ENCODE measurements around the gene CDK19. TPM values are rescaled to one million over a fixed set of nuclear protein-coding genes. Genes with fewer than 3 reads are reported as not detected.

The CDK19 gene
- polyA plus RNA-seq, 1 experiment: 21.4 TPM

DNA sequence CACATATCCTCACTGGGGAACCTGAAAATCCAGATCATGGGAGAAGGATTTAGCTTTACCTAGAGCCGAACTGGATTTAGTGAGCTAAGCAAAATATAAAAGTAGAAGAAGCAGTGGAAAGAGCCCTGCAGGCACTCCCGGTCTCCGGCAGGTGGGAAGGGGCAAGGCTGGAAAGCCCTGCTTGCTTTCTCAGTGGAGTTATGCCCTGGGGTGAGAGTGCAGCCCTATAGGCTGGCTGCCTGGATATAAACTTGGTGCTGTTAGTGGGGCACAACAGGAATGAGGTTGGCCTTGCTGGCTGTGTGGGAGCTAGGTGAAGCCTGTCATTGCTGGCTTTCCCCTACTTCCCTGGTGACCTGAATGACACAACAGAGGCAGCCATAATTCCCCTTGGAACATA, 122.0 kb downstream of the CDK19 start:
- Histone ChIP-seq H3K4me3 (ENCODE audit: low read depth, low read length) (no peak overlapping the region), H3K27me3 (ENCODE audit: control insufficient read depth, insufficient read depth, low read length) (no peaks in the 10 kb centered on the region), H3K9me3 (ENCODE audit: control insufficient read depth, insufficient read depth, low read length) (no peaks in the 10 kb centered on the region), H3K27ac (ENCODE audit: low read depth, low read length) (no peak overlapping the region)
- DNase-seq (ENCODE audit: low read depth, low spot score): no peak
- TF ChIP-seq CTCF (IDR thresholded peaks at IDR 0.05; ENCODE audit: low read depth, low read length): no peak
- ChIA-PET POLR2A (no interaction called here), CTCF (interaction anchor here (1.0 to 1.1 kb wide), 2 partner anchors 11 to 12 kb away, joined by 5 read pairs; no protein-coding TSS in a partner anchor)

- no peak for DNase-seq (ENCODE audit: low read depth, low spot score)
- H3K4me3 ChIP-seq (ENCODE audit: low read depth, low read length): no peak overlapping the region
- no peak for TF ChIP-seq CTCF (IDR thresholded peaks at IDR 0.05; ENCODE audit: low read depth, low read length)
- POLR2A ChIA-PET: interaction anchor here (0.6 kb wide), 1 partner anchor 171 kb away, joined by 4 read pairs; no protein-coding TSS in a partner anchor
- no peak overlapping the region for H3K27ac ChIP-seq (ENCODE audit: low read depth, low read length)
- H3K9me3 ChIP-seq (ENCODE audit: control insufficient read depth, insufficient read depth, low read length): no peaks in the 10 kb centered on the region
- CTCF ChIA-PET: interaction anchor here (1.5 kb wide), 1 partner anchor 9 kb away, joined by 9 read pairs; no protein-coding TSS in a partner anchor
- no peaks in the 10 kb centered on the region for H3K27me3 ChIP-seq (ENCODE audit: control insufficient read depth, insufficient read depth, low read length)
These were observed 124.4 kb downstream of the CDK19 start for GRCh38 chr6:110690916-110691315.

GRCh38 chr6:110690106-110690654, 125.1 kb downstream of the CDK19 start:
- no peak overlapping the region for H3K27ac ChIP-seq (ENCODE audit: low read depth, low read length)
- CTCF ChIA-PET: interaction anchor here (1.5 kb wide), 1 partner anchor 8 kb away, joined by 9 read pairs; no protein-coding TSS in a partner anchor
- H3K27me3 ChIP-seq (ENCODE audit: control insufficient read depth, insufficient read depth, low read length): no peaks in the 10 kb centered on the region
- POLR2A ChIA-PET: interaction anchor here (0.6 kb wide), 1 partner anchor 172 kb away, joined by 4 read pairs; no protein-coding TSS in a partner anchor
- DNase-seq (ENCODE audit: low read depth, low spot score): no peak
- no peaks in the 10 kb centered on the region for H3K9me3 ChIP-seq (ENCODE audit: control insufficient read depth, insufficient read depth, low read length)
- no peak overlapping the region for H3K4me3 ChIP-seq (ENCODE audit: low read depth, low read length)
- TF ChIP-seq CTCF (IDR thresholded peaks at IDR 0.05; ENCODE audit: low read depth, low read length): no peak

GRCh38 chr6:110689275-110689935, 125.9 kb downstream of the CDK19 start:
- Histone ChIP-seq H3K27ac (ENCODE audit: low read depth, low read length) (no peak overlapping the region), H3K4me3 (ENCODE audit: low read depth, low read length) (no peak overlapping the region), H3K9me3 (ENCODE audit: control insufficient read depth, insufficient read depth, low read length) (no peaks in the 10 kb centered on the region), H3K27me3 (ENCODE audit: control insufficient read depth, insufficient read depth, low read length) (no peaks in the 10 kb centered on the region)
- CTCF ChIA-PET: no interaction called here
- no peak for DNase-seq (ENCODE audit: low read depth, low spot score)
- no peak for TF ChIP-seq CTCF (IDR thresholded peaks at IDR 0.05; ENCODE audit: low read depth, low read length)
- POLR2A ChIA-PET: no interaction called here

DNA sequence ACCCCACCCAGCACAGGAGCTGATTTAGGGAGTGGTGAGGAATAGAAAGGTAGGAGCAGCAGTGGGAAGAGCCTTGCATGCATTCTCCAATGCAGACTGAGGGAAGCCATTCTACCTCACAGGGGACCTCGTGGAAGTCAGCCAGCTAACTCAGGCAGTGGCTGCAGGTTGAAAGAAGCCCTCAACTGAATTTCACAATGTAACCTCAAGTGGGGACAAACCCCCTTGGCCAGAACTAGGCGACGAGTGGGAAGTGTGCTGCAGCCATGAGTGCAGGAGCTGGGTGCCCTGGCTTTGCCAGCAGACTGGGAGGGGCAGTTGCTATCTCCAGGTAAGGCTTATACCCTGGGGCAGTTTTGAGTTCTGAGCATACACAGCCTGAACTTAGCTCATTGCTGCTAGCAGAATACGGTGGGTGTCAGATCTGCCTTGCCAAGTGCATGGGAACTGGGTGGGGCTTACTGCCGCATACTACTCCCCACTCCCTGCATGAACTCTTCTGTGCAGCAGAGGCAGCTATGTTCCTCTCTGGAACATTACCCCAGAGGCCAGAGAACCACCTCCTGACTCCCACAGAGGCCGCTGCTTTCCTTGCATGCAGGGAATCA, 126.5 kb downstream of the CDK19 start:
- Histone ChIP-seq H3K27ac (ENCODE audit: low read depth, low read length) (no peak overlapping the region), H3K27me3 (ENCODE audit: control insufficient read depth, insufficient read depth, low read length) (no peaks in the 10 kb centered on the region), H3K9me3 (ENCODE audit: control insufficient read depth, insufficient read depth, low read length) (no peaks in the 10 kb centered on the region), H3K4me3 (ENCODE audit: low read depth, low read length) (no peak overlapping the region)
- no peak for TF ChIP-seq CTCF (IDR thresholded peaks at IDR 0.05; ENCODE audit: low read depth, low read length)
- CTCF ChIA-PET: no interaction called here
- POLR2A ChIA-PET: no interaction called here
- no peak for DNase-seq (ENCODE audit: low read depth, low spot score)
